Hepatocyte (in vitro differentiated cells): Measurements from ENCODE around the gene FAM120A.

Experiments used
- EZH2 ChIP-seq: fragments of 200-600 bp; sonication (generic); IDR thresholded peaks from 2 replicates; pipeline ENCODE4 v1.6.1; 2016; ENCODE audit warnings: antibody characterized with exemption, mild to moderate bottlenecking, borderline replicate concordance
- TF ChIP-seq, protein P1 (sequence below): fragments of 200-600 bp; sonication (generic); IDR thresholded peaks from 2 replicates; pipeline ENCODE4 v1.5.1; 2016; ENCODE audit warnings: antibody characterized with exemption, mild to moderate bottlenecking; ENCODE audit not compliant: poor library complexity

DNA sequence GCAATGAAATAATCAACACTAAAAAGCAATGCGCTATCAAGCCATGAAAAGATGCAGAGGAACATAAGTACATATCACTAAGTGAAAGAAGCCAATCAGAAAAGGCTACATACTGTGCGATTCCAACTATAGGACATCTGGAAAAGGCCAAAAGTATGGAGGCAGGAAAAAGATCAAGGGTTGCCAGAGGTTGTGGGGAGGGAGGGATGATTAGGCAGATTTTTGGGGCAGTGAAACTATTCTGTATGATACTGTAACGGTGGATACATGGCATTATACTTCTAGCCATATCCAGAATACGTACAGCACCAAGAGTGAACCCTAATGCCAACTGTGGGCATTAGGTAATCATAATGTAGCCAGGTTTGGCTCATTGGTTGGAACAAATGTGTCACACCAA lies 51.9 kb downstream of the FAM120A start:
- TF ChIP-seq, protein P1, sequence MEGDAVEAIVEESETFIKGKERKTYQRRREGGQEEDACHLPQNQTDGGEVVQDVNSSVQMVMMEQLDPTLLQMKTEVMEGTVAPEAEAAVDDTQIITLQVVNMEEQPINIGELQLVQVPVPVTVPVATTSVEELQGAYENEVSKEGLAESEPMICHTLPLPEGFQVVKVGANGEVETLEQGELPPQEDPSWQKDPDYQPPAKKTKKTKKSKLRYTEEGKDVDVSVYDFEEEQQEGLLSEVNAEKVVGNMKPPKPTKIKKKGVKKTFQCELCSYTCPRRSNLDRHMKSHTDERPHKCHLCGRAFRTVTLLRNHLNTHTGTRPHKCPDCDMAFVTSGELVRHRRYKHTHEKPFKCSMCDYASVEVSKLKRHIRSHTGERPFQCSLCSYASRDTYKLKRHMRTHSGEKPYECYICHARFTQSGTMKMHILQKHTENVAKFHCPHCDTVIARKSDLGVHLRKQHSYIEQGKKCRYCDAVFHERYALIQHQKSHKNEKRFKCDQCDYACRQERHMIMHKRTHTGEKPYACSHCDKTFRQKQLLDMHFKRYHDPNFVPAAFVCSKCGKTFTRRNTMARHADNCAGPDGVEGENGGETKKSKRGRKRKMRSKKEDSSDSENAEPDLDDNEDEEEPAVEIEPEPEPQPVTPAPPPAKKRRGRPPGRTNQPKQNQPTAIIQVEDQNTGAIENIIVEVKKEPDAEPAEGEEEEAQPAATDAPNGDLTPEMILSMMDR = no peak
- no peak for TF ChIP-seq EZH2
